Activated B cell treated with CpG ODN at 0.5 μM for 24 hours (primary cell): ENCODE results near the gene C2CD4C. TPM values are rescaled to one million over a fixed set of nuclear protein-coding genes. Genes with fewer than 3 reads are reported as not detected.

Source experiments
- ATAC-seq: fragments of 200-7000 bp; cut with Tn5 transposase; one replicate; pipeline ENCODE4 v1.10.0; 2021; ENCODE audit warnings: low read depth, mild to moderate bottlenecking, moderate library complexity
- CTCF ChIA-PET: fragments of 350-600 bp; sonication (Branson Sonifier 250); formaldehyde crosslinking; loops from one replicate; lab custom pipeline; 2021; ENCODE audit warnings: antibody characterized with exemption; lab: Charles Lee
- POLR2A ChIA-PET: fragments of 350-600 bp; sonication (Branson Sonifier 250); formaldehyde crosslinking; loops from one replicate; lab custom pipeline; 2021; ENCODE audit warnings: antibody characterized with exemption; lab: Charles Lee
- DNase-seq: peaks from one replicate; pipeline ENCODE4 v3.0.0; 2022
- H3K27ac Mint-ChIP-seq: one replicate; pipeline ENCODE4 v1.8.0; 2020; ENCODE audit warnings: mixed read lengths
- H3K27me3 Mint-ChIP-seq: one replicate; pipeline ENCODE4 v1.8.0; 2021; ENCODE audit warnings: mixed read lengths
- H3K36me3 Mint-ChIP-seq: one replicate; pipeline ENCODE4 v1.8.0; 2021; ENCODE audit warnings: low read depth, mixed read lengths
- H3K4me1 Mint-ChIP-seq: one replicate; pipeline ENCODE4 v1.8.0; 2021; ENCODE audit warnings: mixed read lengths
- H3K4me3 Mint-ChIP-seq: one replicate; pipeline ENCODE4 v1.8.0; 2020; ENCODE audit warnings: mild to moderate bottlenecking, mixed read lengths
- H3K9me3 Mint-ChIP-seq: one replicate; pipeline ENCODE4 v1.8.0; 2020; ENCODE audit warnings: mixed read lengths
- intact Hi-C: fragments of 100-400 bp; cut with micrococcal nuclease; formaldehyde crosslinking; loops from one replicate; pipeline ENCODE4 v1.15.1; 2024
- total RNA-seq: library from RNA; stranded (reverse); gene quantifications from 2 replicates; pipeline ENCODE4 v1.2.3, GENCODE V29; 2022
- TF ChIP-seq, protein P1 (sequence below): fragments of 200-600 bp; IDR thresholded peaks from one replicate; pipeline ENCODE4 v1.8.0; 2022; ENCODE audit warnings: antibody characterized with exemption, mild to moderate bottlenecking

Gene C2CD4C
- total RNA-seq, 1 donor from 2014 or later, result not detected

GRCh38 chr19:442085-442484, 33.1 kb upstream of the C2CD4C start:
- TF ChIP-seq, protein P1, sequence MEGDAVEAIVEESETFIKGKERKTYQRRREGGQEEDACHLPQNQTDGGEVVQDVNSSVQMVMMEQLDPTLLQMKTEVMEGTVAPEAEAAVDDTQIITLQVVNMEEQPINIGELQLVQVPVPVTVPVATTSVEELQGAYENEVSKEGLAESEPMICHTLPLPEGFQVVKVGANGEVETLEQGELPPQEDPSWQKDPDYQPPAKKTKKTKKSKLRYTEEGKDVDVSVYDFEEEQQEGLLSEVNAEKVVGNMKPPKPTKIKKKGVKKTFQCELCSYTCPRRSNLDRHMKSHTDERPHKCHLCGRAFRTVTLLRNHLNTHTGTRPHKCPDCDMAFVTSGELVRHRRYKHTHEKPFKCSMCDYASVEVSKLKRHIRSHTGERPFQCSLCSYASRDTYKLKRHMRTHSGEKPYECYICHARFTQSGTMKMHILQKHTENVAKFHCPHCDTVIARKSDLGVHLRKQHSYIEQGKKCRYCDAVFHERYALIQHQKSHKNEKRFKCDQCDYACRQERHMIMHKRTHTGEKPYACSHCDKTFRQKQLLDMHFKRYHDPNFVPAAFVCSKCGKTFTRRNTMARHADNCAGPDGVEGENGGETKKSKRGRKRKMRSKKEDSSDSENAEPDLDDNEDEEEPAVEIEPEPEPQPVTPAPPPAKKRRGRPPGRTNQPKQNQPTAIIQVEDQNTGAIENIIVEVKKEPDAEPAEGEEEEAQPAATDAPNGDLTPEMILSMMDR, result no peak
- no peak for DNase-seq
- Mint-ChIP-seq H3K9me3 (no peaks in the 10 kb centered on the region), H3K27me3 (peaks cover 14% of the 10 kb centered on the region), H3K27ac (no peak overlapping the region), H3K4me1 (no peaks in the 10 kb centered on the region), H3K36me3 (no peaks in the 10 kb centered on the region), H3K4me3 (no peak overlapping the region)
- ATAC-seq, result no peak
- CTCF ChIA-PET, result no interaction called here
- intact Hi-C loops, result no loop called here
- POLR2A ChIA-PET, result no interaction called here

- ChIA-PET POLR2A (no interaction called here), CTCF (no interaction called here)
- Mint-ChIP-seq H3K27ac (no peak overlapping the region), H3K27me3 (peaks cover 15% of the 10 kb centered on the region), H3K4me1 (no peaks in the 10 kb centered on the region), H3K4me3 (no peak overlapping the region), H3K36me3 (no peaks in the 10 kb centered on the region), H3K9me3 (no peaks in the 10 kb centered on the region)
- DNase-seq (no peak), ATAC-seq (no peak)
- TF ChIP-seq, protein P1, result no peak
- intact Hi-C loops, result no loop called here
Measured at GRCh38 chr19:441213-441836, 32.4 kb upstream of the C2CD4C start.

DNA sequence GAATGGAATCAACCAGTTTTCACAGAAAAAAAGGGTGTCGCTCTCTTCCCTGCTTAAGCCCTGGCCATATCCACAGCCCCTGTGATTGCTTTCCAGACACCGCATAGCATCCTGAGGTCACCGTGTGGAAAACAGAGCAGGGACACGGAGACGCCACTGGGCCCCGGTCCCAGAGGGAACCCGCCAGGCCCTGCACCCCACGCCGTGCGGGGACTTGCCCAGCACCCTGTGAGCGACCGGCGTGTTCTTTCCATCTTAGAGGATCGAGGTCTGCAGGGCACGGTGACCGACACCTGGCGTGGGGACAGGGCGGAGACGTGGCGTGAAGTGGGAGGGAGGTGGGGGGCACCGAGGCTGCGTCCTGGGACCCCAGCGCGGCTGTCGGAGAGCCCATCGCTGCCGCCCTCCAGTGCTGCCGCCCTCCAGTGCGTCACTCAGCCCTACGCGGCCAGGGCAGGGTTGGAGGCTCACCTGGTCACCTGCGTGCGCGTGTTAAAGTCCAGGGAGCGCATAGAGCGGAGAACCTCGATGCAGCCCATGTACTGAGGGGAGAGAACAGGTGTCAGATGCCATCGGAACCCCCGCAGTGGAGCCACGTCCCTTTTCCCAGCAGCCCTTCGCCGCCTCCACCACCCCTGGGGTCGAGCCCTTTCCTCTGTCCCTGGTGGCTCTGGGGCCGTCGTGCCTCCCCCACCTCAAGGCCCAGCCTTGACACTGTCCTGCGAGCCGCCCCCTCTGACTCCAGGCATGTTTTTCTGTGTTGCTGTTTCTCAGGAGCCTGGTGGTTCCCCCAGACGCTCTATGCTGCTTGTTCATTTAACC, 31.7 kb upstream of the C2CD4C start:
- Mint-ChIP-seq H3K4me3 (no peak overlapping the region), H3K9me3 (no peaks in the 10 kb centered on the region), H3K27ac (no peak overlapping the region), H3K36me3 (no peaks in the 10 kb centered on the region), H3K27me3 (peaks cover 15% of the 10 kb centered on the region), H3K4me1 (no peaks in the 10 kb centered on the region)
- intact Hi-C loops, result no loop called here
- ChIA-PET POLR2A (no interaction called here), CTCF (no interaction called here)
- DNase-seq (no peak), ATAC-seq (no peak)
- TF ChIP-seq, protein P1, result no peak

GRCh38 chr19:439167-439900, 30.4 kb upstream of the C2CD4C start:
- intact Hi-C loops, result no loop called here
- H3K27me3 Mint-ChIP-seq, result peaks cover 15% of the 10 kb centered on the region
- TF ChIP-seq, protein P1, result no peak
- H3K36me3 Mint-ChIP-seq, result no peaks in the 10 kb centered on the region
- ChIA-PET CTCF (no interaction called here), POLR2A (no interaction called here)
- DNase-seq, result no peak
- no peak overlapping the region for H3K27ac Mint-ChIP-seq
- no peak overlapping the region for H3K4me3 Mint-ChIP-seq
- H3K4me1 Mint-ChIP-seq, result no peaks in the 10 kb centered on the region
- ATAC-seq, result no peak
- no peaks in the 10 kb centered on the region for H3K9me3 Mint-ChIP-seq

GRCh38 chr19:438416-438958, 29.5 kb upstream of the C2CD4C start:
- no peak overlapping the region for H3K27ac Mint-ChIP-seq
- CTCF ChIA-PET, result no interaction called here
- ATAC-seq (no peak), DNase-seq (no peak)
- H3K36me3 Mint-ChIP-seq, result no peaks in the 10 kb centered on the region
- intact Hi-C loops, result no loop called here
- H3K4me3 Mint-ChIP-seq, result no peak overlapping the region
- H3K4me1 Mint-ChIP-seq, result no peaks in the 10 kb centered on the region
- no peaks in the 10 kb centered on the region for H3K9me3 Mint-ChIP-seq
- TF ChIP-seq, protein P1, result no peak
- peaks cover 15% of the 10 kb centered on the region for H3K27me3 Mint-ChIP-seq
- POLR2A ChIA-PET, result no interaction called here
